Calu3 (cell line): Measurements from ENCODE around the gene MDFI. TPM values are rescaled to one million over a fixed set of nuclear protein-coding genes. Genes with fewer than 3 reads are reported as not detected.

Experiments
- BruUV-seq: library from RNA; stranded (reverse); fragments of 400-500 nt; replicated peaks from 2 replicates; lab custom pipeline; 2021; lab: Mats Ljungman, UMichigan
- CTCF ChIA-PET: fragments of 300-600 bp; sonication (Branson Sonifier 250); formaldehyde crosslinking; loops from one replicate; lab custom pipeline; 2022; ENCODE audit warnings: antibody characterized with exemption; lab: Charles Lee
- DNase-seq: peaks from one replicate; pipeline ENCODE4 v3.0.0; 2022
- H3K27ac Mint-ChIP-seq: one replicate; pipeline ENCODE4 v1.8.0; 2022; ENCODE audit warnings: mixed read lengths; ENCODE audit not compliant: unreplicated experiment
- H3K27me3 Mint-ChIP-seq: one replicate; pipeline ENCODE4 v1.8.0; 2022; ENCODE audit warnings: mixed read lengths; ENCODE audit not compliant: unreplicated experiment
- H3K36me3 Mint-ChIP-seq: one replicate; pipeline ENCODE4 v1.8.0; 2022; ENCODE audit warnings: mild to moderate bottlenecking, moderate library complexity, mixed read lengths; ENCODE audit not compliant: insufficient read depth, unreplicated experiment
- H3K4me1 Mint-ChIP-seq: one replicate; pipeline ENCODE4 v1.8.0; 2022; ENCODE audit warnings: mild to moderate bottlenecking, low read depth, mixed read lengths; ENCODE audit not compliant: unreplicated experiment
- H3K4me3 Mint-ChIP-seq: one replicate; pipeline ENCODE4 v1.8.0; 2022; ENCODE audit warnings: mild to moderate bottlenecking, low read depth, moderate library complexity, mixed read lengths; ENCODE audit not compliant: unreplicated experiment
- H3K9me3 Mint-ChIP-seq: one replicate; pipeline ENCODE4 v1.8.0; 2022; ENCODE audit warnings: low read depth, mixed read lengths; ENCODE audit not compliant: unreplicated experiment
- intact Hi-C: fragments of 100-400 bp; cut with micrococcal nuclease; formaldehyde crosslinking; loops from one replicate; pipeline ENCODE4 v1.10.0; 2022; ENCODE audit not compliant: unreplicated experiment
- total RNA-seq: library from RNA; stranded (reverse); gene quantifications from 2 replicates; pipeline ENCODE4 v1.2.3, GENCODE V29; 2022
- TF ChIP-seq, protein P1 (sequence below): fragments of 200-600 bp; IDR thresholded peaks from one replicate; pipeline ENCODE4 v1.8.0; 2022; ENCODE audit warnings: antibody characterized with exemption; ENCODE audit not compliant: unreplicated experiment

MDFI gene
- total RNA-seq, 1 experiment from 2014 or later, result 19.7 TPM

DNA sequence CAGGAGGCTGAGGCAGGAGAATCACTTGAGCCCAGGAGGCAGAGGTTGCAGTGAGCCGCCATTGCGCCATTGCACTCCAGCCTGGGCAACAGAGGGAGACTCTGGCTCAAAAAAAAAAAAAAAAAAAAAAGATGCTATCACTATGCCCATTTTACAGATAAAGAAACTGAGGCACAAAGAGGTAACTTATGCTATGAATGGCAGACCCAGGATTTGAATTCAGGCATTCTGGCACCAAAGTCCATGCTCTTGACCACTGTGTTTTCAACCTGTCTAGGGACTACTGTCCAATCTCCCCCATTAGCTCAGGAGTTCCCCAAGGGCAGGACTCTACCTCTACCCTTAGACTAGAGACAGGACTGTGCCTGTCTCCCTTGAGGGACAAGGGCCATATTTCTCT, 9.1 kb upstream of the MDFI start:
- no peaks in the 10 kb centered on the region for H3K9me3 Mint-ChIP-seq
- H3K36me3 Mint-ChIP-seq, result no peaks in the 10 kb centered on the region
- TF ChIP-seq, protein P1, sequence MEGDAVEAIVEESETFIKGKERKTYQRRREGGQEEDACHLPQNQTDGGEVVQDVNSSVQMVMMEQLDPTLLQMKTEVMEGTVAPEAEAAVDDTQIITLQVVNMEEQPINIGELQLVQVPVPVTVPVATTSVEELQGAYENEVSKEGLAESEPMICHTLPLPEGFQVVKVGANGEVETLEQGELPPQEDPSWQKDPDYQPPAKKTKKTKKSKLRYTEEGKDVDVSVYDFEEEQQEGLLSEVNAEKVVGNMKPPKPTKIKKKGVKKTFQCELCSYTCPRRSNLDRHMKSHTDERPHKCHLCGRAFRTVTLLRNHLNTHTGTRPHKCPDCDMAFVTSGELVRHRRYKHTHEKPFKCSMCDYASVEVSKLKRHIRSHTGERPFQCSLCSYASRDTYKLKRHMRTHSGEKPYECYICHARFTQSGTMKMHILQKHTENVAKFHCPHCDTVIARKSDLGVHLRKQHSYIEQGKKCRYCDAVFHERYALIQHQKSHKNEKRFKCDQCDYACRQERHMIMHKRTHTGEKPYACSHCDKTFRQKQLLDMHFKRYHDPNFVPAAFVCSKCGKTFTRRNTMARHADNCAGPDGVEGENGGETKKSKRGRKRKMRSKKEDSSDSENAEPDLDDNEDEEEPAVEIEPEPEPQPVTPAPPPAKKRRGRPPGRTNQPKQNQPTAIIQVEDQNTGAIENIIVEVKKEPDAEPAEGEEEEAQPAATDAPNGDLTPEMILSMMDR, result no peak
- peaks cover 66% of the 10 kb centered on the region for H3K27me3 Mint-ChIP-seq
- H3K4me3 Mint-ChIP-seq, result no peak overlapping the region
- no TSS peak for BruUV-seq
- CTCF ChIA-PET, result no interaction called here
- H3K27ac Mint-ChIP-seq, result no peak overlapping the region
- peaks cover 13% of the 10 kb centered on the region for H3K4me1 Mint-ChIP-seq
- no peak for DNase-seq
- intact Hi-C loops, result no loop called here

DNA sequence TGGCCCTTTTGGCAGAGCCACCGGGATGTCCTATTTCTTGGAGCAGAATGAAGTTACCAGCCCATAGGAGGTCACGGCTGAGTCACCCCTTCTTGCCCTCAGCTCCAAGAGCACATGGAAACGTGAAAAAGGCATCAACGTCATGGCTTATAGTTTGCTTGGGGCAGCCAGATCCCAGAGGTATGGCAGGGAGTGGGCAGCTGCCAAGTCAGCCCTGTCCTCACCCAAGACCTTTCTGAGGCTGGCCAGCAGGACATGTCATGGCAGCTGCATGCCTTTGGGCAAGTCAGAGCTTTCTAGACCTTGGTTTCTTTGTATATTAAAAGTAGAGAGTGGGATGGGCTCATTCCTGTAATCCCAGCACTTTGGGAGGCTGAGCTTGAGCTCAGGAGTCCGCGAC, 8.2 kb upstream of the MDFI start:
- H3K4me1 Mint-ChIP-seq, result peaks cover 20% of the 10 kb centered on the region
- H3K9me3 Mint-ChIP-seq, result no peaks in the 10 kb centered on the region
- CTCF ChIA-PET, result interaction anchor here (0.7 kb wide), 2 partner anchors 52 to 86 kb away, joined by 3 to 6 read pairs; no protein-coding TSS in a partner anchor
- BruUV-seq, result no TSS peak
- no peak overlapping the region for H3K4me3 Mint-ChIP-seq
- TF ChIP-seq, protein P1, result no peak
- H3K27ac Mint-ChIP-seq, result no peak overlapping the region
- no peak for DNase-seq
- intact Hi-C loops, result no loop called here
- no peaks in the 10 kb centered on the region for H3K36me3 Mint-ChIP-seq
- peaks cover 60% of the 10 kb centered on the region for H3K27me3 Mint-ChIP-seq

DNA sequence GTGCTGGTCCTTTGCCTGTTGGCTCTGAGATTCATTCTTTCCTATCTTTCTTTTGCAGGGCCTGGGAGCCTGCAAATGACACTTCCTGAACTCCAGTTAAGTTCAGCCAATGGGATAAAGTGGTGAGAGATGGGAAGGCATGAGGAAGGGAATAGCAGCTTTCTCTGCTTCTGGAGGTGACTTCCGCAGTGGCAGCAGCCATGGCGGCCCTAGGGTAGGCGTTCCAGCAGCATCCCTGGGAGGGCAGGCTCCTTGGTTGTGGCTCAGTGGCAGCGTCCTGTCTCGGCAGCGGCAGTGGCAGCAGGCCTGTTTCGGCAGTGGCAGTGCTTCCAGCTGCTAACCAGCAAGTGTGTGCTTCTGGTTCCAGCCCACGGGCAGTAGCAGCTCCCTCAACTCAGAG, 7.3 kb upstream of the MDFI start:
- DNase-seq, result no peak
- no peak overlapping the region for H3K27ac Mint-ChIP-seq
- intact Hi-C loops, result no loop called here
- BruUV-seq, result no TSS peak
- CTCF ChIA-PET, result no interaction called here
- H3K4me1 Mint-ChIP-seq, result peaks cover 17% of the 10 kb centered on the region
- no peak overlapping the region for H3K4me3 Mint-ChIP-seq
- H3K27me3 Mint-ChIP-seq, result peaks cover 52% of the 10 kb centered on the region
- no peaks in the 10 kb centered on the region for H3K36me3 Mint-ChIP-seq
- TF ChIP-seq, protein P1, result no peak
- no peaks in the 10 kb centered on the region for H3K9me3 Mint-ChIP-seq

DNA sequence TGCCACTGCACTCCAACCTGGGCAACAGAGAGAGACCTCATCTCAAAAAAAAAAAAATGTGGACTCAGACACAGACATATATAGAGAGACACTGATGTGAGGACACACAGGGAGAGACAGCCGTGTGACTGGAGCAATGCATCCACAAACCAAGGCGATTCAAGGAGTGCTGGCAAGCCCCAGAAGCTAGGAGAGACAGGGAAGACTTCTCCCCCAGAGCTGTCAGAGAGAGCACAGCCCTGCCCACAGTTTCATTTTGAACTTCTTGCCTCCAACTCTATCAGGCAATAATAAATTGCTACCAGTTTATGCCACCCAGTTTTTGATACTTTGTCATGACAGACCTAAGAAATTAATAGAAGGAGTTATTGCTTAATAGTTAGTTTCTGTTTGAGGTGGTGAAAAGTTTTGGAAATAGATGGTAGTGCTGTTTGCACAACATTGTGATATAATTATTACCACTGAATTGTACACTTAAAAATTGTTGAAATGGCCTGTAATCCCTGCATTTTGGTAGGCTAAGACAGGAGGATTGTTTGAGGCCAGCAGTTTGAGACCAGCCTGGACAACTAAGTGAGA, 5.1 kb upstream of the MDFI start:
- BruUV-seq, result no TSS peak
- intact Hi-C loops, result no loop called here
- Mint-ChIP-seq H3K9me3 (no peaks in the 10 kb centered on the region), H3K4me1 (peaks cover 24% of the 10 kb centered on the region), H3K4me3 (no peak overlapping the region), H3K36me3 (peaks cover 17% of the 10 kb centered on the region), H3K27me3 (peaks cover 30% of the 10 kb centered on the region), H3K27ac (no peak overlapping the region)
- DNase-seq, result no peak
- CTCF ChIA-PET, result interaction anchor here (0.6 kb wide), 1 partner anchor 233 kb away, joined by 3 read pairs; no protein-coding TSS in a partner anchor
- TF ChIP-seq, protein P1, result no peak
